ENCODE measurements around the gene AHDC1. TPM values are rescaled to one million over a fixed set of nuclear protein-coding genes. Genes with fewer than 3 reads are reported as not detected.

Gene AHDC1
- total and polyA plus RNA-seq, 2 experiments from 2014 or later = 13.3 to 14.4 TPM

DNA sequence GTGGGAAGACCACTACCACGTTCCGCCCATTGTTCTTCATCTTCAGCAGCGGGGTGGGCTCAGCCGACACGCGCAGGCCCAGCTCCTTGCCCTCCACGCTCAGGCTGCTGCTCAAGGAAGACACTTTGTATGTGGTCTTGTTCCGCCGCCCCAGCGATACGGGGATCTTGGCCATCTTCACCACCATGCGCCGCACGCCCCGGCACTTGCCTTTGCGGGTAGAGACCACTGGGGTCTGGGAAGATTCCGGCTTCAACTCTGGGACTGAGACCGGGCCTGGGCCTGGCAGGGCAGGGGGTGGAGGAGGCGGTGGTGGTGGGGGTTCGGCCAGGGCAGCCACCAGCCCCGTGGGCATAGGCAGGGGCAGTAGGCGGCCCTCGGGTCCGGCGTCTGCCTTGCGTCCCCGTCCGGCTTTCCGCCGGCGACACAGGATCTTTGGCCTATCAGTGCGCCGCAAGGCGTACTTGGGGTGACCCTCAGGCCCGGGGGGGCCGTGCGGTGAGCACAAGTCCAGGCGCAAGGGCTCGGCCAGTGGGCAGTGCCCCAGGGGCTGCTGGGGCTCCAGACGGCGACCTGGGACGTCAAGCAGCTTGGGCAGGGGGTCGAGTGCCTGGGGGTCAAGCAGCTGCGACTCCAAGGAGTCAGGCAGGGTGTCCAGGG lies 53.3 kb downstream of the AHDC1 start:
- no peaks in the 10 kb centered on the region for H4K20me1 ChIP-seq (ENCODE audit: insufficient read depth, poor library complexity, severe bottlenecking)
- no peak overlapping the region for H2AFZ ChIP-seq
- no peaks in the 10 kb centered on the region for H3K9me2 ChIP-seq (replicated peaks; ENCODE audit: insufficient read depth)
- WGBS (ENCODE audit: low lambda C conversion rate, missing lambda C conversion rate) = over 99% methylated on average over 21 of the region's 44 CpGs
- no peaks in the 10 kb centered on the region for H3K9me3 ChIP-seq (ENCODE audit: low read depth)
- no peak overlapping the region for H3K4me3 ChIP-seq
- H3K27ac ChIP-seq = no peak overlapping the region
- H3K4me2 ChIP-seq = no peak overlapping the region
- no peaks in the 10 kb centered on the region for H3K27me3 ChIP-seq
- no peaks in the 10 kb centered on the region for H3K36me3 ChIP-seq (replicated peaks; ENCODE audit: insufficient read depth, low read depth)
- H3K79me2 ChIP-seq = peaks cover 40% of the 10 kb centered on the region
- H3K4me1 ChIP-seq (ENCODE audit: insufficient read depth) = peaks cover 17% of the 10 kb centered on the region
- DNase-seq (ENCODE audit: low spot score) = no peak
- TF ChIP-seq EZH2phosphoT487 (IDR thresholded peaks at IDR 0.05; ENCODE audit: low read depth, severe bottlenecking, unreplicated experiment) = no peak

DNA sequence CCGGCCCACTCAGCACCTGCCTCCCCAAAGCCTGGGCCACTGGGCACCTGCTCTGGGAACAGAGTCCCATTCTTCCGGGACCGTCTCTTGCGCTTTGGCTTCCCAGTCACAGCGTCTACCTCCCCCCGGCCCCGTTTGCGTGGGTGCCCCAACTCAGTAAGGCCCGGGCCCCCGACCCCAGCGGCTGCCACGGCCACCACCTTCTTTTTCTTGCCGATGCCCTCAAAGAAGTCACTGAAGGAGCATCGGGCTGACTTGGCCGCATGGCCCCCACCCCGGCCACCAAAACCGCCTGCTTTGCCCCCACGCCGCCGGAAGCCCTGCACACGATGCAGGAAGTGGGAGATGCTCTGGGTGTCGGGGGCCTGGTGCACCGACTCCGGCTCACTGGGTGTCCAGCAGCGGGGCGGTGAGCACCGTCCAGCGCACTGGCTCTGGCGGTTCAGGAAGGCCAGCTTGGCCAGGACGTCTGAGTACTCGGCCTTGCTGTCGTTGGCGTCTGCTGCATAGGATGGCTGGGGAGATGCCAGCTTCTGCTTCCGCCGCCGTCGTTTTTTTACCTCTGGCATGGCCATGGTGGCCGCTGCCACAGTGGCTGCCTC lies 54.0 kb downstream of the AHDC1 start:
- 96% methylated on average over 29 of the region's 38 CpGs for WGBS (ENCODE audit: low lambda C conversion rate, missing lambda C conversion rate)
- Histone ChIP-seq H4K20me1 (ENCODE audit: insufficient read depth, poor library complexity, severe bottlenecking) (no peaks in the 10 kb centered on the region), H2AFZ (no peak overlapping the region), H3K36me3 (replicated peaks; ENCODE audit: insufficient read depth, low read depth) (no peaks in the 10 kb centered on the region), H3K4me3 (no peak overlapping the region), H3K27ac (no peak overlapping the region), H3K4me2 (no peak overlapping the region), H3K9me2 (replicated peaks; ENCODE audit: insufficient read depth) (no peaks in the 10 kb centered on the region), H3K4me1 (ENCODE audit: insufficient read depth) (peaks cover 17% of the 10 kb centered on the region), H3K27me3 (no peaks in the 10 kb centered on the region), H3K9me3 (ENCODE audit: low read depth) (no peaks in the 10 kb centered on the region), H3K79me2 (peaks cover 41% of the 10 kb centered on the region)
- TF ChIP-seq, protein P1, sequence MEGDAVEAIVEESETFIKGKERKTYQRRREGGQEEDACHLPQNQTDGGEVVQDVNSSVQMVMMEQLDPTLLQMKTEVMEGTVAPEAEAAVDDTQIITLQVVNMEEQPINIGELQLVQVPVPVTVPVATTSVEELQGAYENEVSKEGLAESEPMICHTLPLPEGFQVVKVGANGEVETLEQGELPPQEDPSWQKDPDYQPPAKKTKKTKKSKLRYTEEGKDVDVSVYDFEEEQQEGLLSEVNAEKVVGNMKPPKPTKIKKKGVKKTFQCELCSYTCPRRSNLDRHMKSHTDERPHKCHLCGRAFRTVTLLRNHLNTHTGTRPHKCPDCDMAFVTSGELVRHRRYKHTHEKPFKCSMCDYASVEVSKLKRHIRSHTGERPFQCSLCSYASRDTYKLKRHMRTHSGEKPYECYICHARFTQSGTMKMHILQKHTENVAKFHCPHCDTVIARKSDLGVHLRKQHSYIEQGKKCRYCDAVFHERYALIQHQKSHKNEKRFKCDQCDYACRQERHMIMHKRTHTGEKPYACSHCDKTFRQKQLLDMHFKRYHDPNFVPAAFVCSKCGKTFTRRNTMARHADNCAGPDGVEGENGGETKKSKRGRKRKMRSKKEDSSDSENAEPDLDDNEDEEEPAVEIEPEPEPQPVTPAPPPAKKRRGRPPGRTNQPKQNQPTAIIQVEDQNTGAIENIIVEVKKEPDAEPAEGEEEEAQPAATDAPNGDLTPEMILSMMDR (IDR thresholded peaks at IDR 0.05; ENCODE audit: poor library complexity) = no peak
- TF ChIP-seq EZH2 (IDR thresholded peaks at IDR 0.05; ENCODE audit: borderline replicate concordance) (no peak), EZH2phosphoT487 (IDR thresholded peaks at IDR 0.05; ENCODE audit: low read depth, severe bottlenecking, unreplicated experiment) (no peak)
- no peak for DNase-seq (ENCODE audit: low spot score)

DNA sequence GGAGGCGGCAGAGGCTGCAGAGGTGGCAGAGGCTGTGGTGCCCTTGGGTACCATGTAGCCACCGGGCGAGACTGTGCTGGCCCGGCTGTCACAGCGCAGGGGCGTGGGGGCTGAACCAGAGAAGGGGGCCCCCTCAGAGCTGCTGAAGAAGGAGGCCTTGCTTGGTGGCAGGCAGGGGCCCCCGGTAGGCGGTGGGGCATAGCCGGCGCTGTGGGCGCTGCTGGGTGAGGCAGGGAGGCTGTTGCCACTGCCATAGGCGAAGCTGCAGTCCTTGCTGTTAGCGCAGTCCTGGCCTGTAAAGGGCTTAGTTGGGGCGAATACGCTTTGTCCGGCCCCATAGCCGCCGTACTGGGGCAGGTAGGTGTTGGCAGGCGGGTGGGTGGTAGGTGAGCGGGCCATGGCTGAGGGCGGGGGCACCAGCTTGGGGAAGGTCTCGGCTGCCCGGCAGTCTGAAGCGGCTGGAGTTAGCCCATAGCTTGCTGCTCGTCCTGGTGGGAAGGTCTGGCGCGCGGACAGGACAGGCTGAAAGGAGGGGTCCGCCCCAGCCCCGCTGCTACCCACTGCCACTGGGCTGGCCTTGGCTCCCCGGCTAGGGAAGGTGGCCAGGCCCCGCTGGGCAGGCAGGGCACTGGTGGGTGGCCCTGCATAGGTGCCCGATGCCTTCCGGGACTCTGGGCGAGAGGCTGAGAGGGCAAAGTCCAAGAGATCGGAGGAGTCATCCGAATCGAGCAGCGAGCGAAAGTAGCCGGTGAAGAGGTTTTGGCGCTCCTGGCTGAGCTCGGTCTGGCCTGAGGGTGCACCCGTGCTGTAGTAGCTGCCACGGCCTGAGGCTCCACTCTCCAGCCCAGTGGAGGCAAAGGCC lies 54.9 kb downstream of the AHDC1 start:
- DNase-seq (ENCODE audit: low spot score) = no peak
- no peak overlapping the region for H2AFZ ChIP-seq
- H3K4me1 ChIP-seq (ENCODE audit: insufficient read depth) = peaks cover 20% of the 10 kb centered on the region
- TF ChIP-seq EZH2 (IDR thresholded peaks at IDR 0.05; ENCODE audit: borderline replicate concordance) = no peak
- TF ChIP-seq, protein P1 (IDR thresholded peaks at IDR 0.05; ENCODE audit: poor library complexity) = no peak
- TF ChIP-seq EZH2phosphoT487 (IDR thresholded peaks at IDR 0.05; ENCODE audit: low read depth, severe bottlenecking, unreplicated experiment) = no peak
- no peak overlapping the region for H3K4me3 ChIP-seq
- peaks cover 47% of the 10 kb centered on the region for H3K79me2 ChIP-seq
- WGBS (ENCODE audit: low lambda C conversion rate, missing lambda C conversion rate) = 98% methylated on average over 36 of the region's 45 CpGs
- no peaks in the 10 kb centered on the region for H3K36me3 ChIP-seq (replicated peaks; ENCODE audit: insufficient read depth, low read depth)
- H3K4me2 ChIP-seq = no peak overlapping the region
- H3K9me3 ChIP-seq (ENCODE audit: low read depth) = no peaks in the 10 kb centered on the region
- H3K9me2 ChIP-seq (replicated peaks; ENCODE audit: insufficient read depth) = no peaks in the 10 kb centered on the region
- no peak overlapping the region for H3K27ac ChIP-seq
- no peaks in the 10 kb centered on the region for H4K20me1 ChIP-seq (ENCODE audit: insufficient read depth, poor library complexity, severe bottlenecking)
- no peaks in the 10 kb centered on the region for H3K27me3 ChIP-seq
